Esophagus muscularis mucosa (tissue), 4 donors: Measurements from ENCODE around the gene NTN1. TPM values are rescaled to one million over a fixed set of nuclear protein-coding genes. Genes with fewer than 3 reads are reported as not detected.
A peak's percentile ranks its signal among the peaks of the same experiment; 100 is the strongest.

Experiments used
- DNase-seq: peaks from one replicate; pipeline ENCODE4 v3.0.0-alpha.2; 2017; ENCODE audit errors: extremely low spot score
- H3K27ac ChIP-seq, 4 donors: fragments of 200-600 bp; sonication (generic); replicated peaks in 1 of 4; 1 replicate in 3 of 4; 2 replicates in 1 of 4; pipeline ENCODE4 v1.5.1; 2016 to 2019; ENCODE audit warnings: mild to moderate bottlenecking in 1 of 4
- H3K27me3 ChIP-seq, 4 donors: fragments of 200-600 bp; sonication (generic); one replicate each; pipeline versions ENCODE4 v1.5.1 to v1.6.0; 2016 to 2019
- H3K36me3 ChIP-seq, 4 donors: fragments of 200-600 bp; sonication (generic); one replicate each; pipeline ENCODE4 v1.5.1; 2016 to 2019
- H3K4me1 ChIP-seq, 4 donors: fragments of 200-600 bp; sonication (generic); one replicate each; pipeline ENCODE4 v1.5.1; 2016 to 2019
- H3K4me3 ChIP-seq, 4 donors: fragments of 200-600 bp; sonication (generic); 1 replicate in 2 of 4; 2 replicates in 2 of 4; pipeline ENCODE4 v1.5.1; 2016 to 2019; ENCODE audit warnings: mild to moderate bottlenecking in 4 of 4, moderate library complexity in 1 of 4
- H3K9me3 ChIP-seq, 4 donors: fragments of 200-600 bp; sonication (generic); 1 replicate in 3 of 4; 2 replicates in 1 of 4; pipeline ENCODE4 v1.5.1; 2016 to 2019
- CTCF ChIP-seq, 3 experiments: fragments of 200-600 bp in 2 of 3; fragments of 450-650 bp in 1 of 3; sonication (generic) in 2 of 3; IDR thresholded peaks; one replicate each; pipeline ENCODE4 v1.5.1; 2017 to 2019; ENCODE audit warnings: antibody characterized with exemption in 3 of 3, mild to moderate bottlenecking in 2 of 3, moderate library complexity in 1 of 3
- EP300 ChIP-seq: sonication (generic); formaldehyde crosslinking; IDR thresholded peaks from one replicate; pipeline ENCODE4 v1.6.1; 2017; ENCODE audit warnings: antibody characterized with exemption
- POLR2A ChIP-seq: fragments of 450-650 bp; IDR thresholded peaks from one replicate; pipeline ENCODE4 v1.6.1; 2017; ENCODE audit warnings: antibody characterized with exemption, moderate library complexity, mild to moderate bottlenecking, low read depth
- POLR2AphosphoS5 ChIP-seq, 2 donors: sonication (generic); formaldehyde crosslinking; IDR thresholded peaks; one replicate each; pipeline ENCODE4 v1.6.1; 2017; ENCODE audit warnings: antibody characterized with exemption in 2 of 2
- WGBS: methylation state at CpG from one replicate; pipeline ENCODE4 v1.1.5; 2018; 5-methylcytosine and 5-hydroxymethylcytosine counted together
- intact Hi-C: fragments of 100-400 bp; cut with DNase I; formaldehyde crosslinking; loops from one replicate; pipeline ENCODE4 v1.15.1; 2023
- total RNA-seq, 4 donors: library from RNA; depleted of rRNA; stranded (reverse); fragments of >200 nt; gene quantifications; one replicate each; pipeline versions ENCODE4 v1.1.0 to v1.2.1, GENCODE V29; 2016

Gene NTN1
- total RNA-seq, 4 donors from 2014 or later = 69.3 to 179 (median 117) TPM

- intact Hi-C loops = no loop called here
- TF ChIP-seq POLR2A (no peak), CTCF (IDR thresholded peaks at IDR 0.05) (no peak), POLR2AphosphoS5 (IDR thresholded peaks at IDR 0.05) (no peak), EP300 (no peak)
- peak overlapping the region; percentile 44 to 85 (median 73) for H3K27ac ChIP-seq
- 81% methylated on average over 16 of the region's 20 CpGs for WGBS
- H3K4me1 ChIP-seq = peaks cover 5 to 80% (median 71%) of the 10 kb centered on the region in 4 donors
- no peak for DNase-seq
- no peaks in the 10 kb centered on the region for H3K27me3 ChIP-seq
- H3K36me3 ChIP-seq = peaks cover 0 to 4% (median 0%) of the 10 kb centered on the region in 4 donors
- no peaks in the 10 kb centered on the region for H3K9me3 ChIP-seq
- H3K4me3 ChIP-seq = no peak overlapping the region
These were observed 208.0 kb downstream of the NTN1 start for GRCh38 chr17:9229160-9229825.

GRCh38 chr17:9229826-9230201, 208.5 kb downstream of the NTN1 start:
- Histone ChIP-seq H3K27ac (peak overlapping the region; percentile 40 to 85 (median 73)), H3K4me3 (no peak overlapping the region), H3K9me3 (no peaks in the 10 kb centered on the region), H3K4me1 (peaks cover 5 to 74% (median 67%) of the 10 kb centered on the region in 4 donors), H3K27me3 (no peaks in the 10 kb centered on the region), H3K36me3 (peaks cover 0 to 4% (median 0%) of the 10 kb centered on the region in 4 donors)
- DNase-seq = no peak
- TF ChIP-seq POLR2A = no peak
- TF ChIP-seq POLR2AphosphoS5 (IDR thresholded peaks at IDR 0.05) = no peak
- TF ChIP-seq CTCF (IDR thresholded peaks at IDR 0.05) = no peak
- no peak for TF ChIP-seq EP300
- intact Hi-C loops = no loop called here
- 88% methylated on average over 9 of the region's 9 CpGs for WGBS

GRCh38 chr17:9230346-9230745, 209.0 kb downstream of the NTN1 start:
- H3K27me3 ChIP-seq = no peaks in the 10 kb centered on the region
- intact Hi-C loops = no loop called here
- no peak overlapping the region for H3K4me3 ChIP-seq
- peaks cover 0 to 4% (median 0%) of the 10 kb centered on the region in 4 donors for H3K36me3 ChIP-seq
- 70% methylated on average over 6 of the region's 15 CpGs for WGBS
- H3K9me3 ChIP-seq = no peaks in the 10 kb centered on the region
- DNase-seq = no peak
- TF ChIP-seq POLR2A (no peak), EP300 (no peak)
- H3K27ac ChIP-seq = peak overlapping the region; percentile 40 to 85 (median 73)
- peaks cover 5 to 70% (median 62%) of the 10 kb centered on the region in 4 donors for H3K4me1 ChIP-seq

GRCh38 chr17:9230861-9231260, 209.6 kb downstream of the NTN1 start:
- intact Hi-C loops = no loop called here
- Histone ChIP-seq H3K27me3 (no peaks in the 10 kb centered on the region), H3K4me1 (peaks cover 5 to 69% (median 59%) of the 10 kb centered on the region in 4 donors), H3K9me3 (no peaks in the 10 kb centered on the region), H3K4me3 (no peak overlapping the region), H3K27ac (peak overlapping the region in 3 of 4 donors; percentile 63 to 85 (median 83)), H3K36me3 (peaks cover 0 to 4% (median 0%) of the 10 kb centered on the region in 4 donors)
- 98% methylated on average over 11 of the region's 11 CpGs for WGBS
- no peak for DNase-seq
- TF ChIP-seq EP300 (no peak), POLR2A (no peak), POLR2AphosphoS5 (IDR thresholded peaks at IDR 0.05) (no peak), CTCF (IDR thresholded peaks at IDR 0.05) (no peak)

- H3K4me1 ChIP-seq = peaks cover 5 to 72% (median 62%) of the 10 kb centered on the region in 4 donors
- WGBS = 85% methylated on average over 4 of the region's 23 CpGs
- TF ChIP-seq EP300 (no peak), CTCF (IDR thresholded peaks at IDR 0.05) (no peak), POLR2AphosphoS5 (IDR thresholded peaks at IDR 0.05) (no peak), POLR2A (no peak)
- no peak overlapping the region for H3K4me3 ChIP-seq
- H3K27me3 ChIP-seq = no peaks in the 10 kb centered on the region
- H3K27ac ChIP-seq = peak overlapping the region; percentile 44 to 85 (median 73)
- peaks cover 0 to 3% (median 0%) of the 10 kb centered on the region in 4 donors for H3K36me3 ChIP-seq
- no peak for DNase-seq
- H3K9me3 ChIP-seq = no peaks in the 10 kb centered on the region
- intact Hi-C loops = no loop called here
These were observed 210.3 kb downstream of the NTN1 start for GRCh38 chr17:9231449-9232154.
